Neural cell (in vitro differentiated cells): ENCODE data around the gene NSUN6.

Experiments
- EZH2 ChIP-seq: fragments of 200-600, 300-800 bp; shearing (Covaris generic), sonication (generic); IDR thresholded peaks from 2 replicates; pipeline ENCODE4 v1.6.1; 2014; ENCODE audit warnings: antibody characterized with exemption, low read length, borderline replicate concordance, mild to moderate bottlenecking; ENCODE audit not compliant: insufficient read depth, poor library complexity, severe bottlenecking
- POLR2AphosphoS5 ChIP-seq: IDR thresholded peaks from 2 replicates; pipeline ENCODE4 v1.6.1; 2012
- TAF1 ChIP-seq: IDR thresholded peaks from 2 replicates; pipeline ENCODE4 v1.6.1; 2012; ENCODE audit warnings: low read depth
- TF ChIP-seq, protein P1 (sequence below): fragments of 450-650 bp; IDR thresholded peaks from 2 replicates; pipeline ENCODE4 v1.5.1; 2014; ENCODE audit warnings: antibody characterized with exemption, mild to moderate bottlenecking, moderate library complexity; ENCODE audit not compliant: poor library complexity, severe bottlenecking
- TF ChIP-seq, protein P2 (sequence below): IDR thresholded peaks from 2 replicates; pipeline ENCODE4 v1.6.1; 2012; ENCODE audit warnings: borderline replicate concordance

DNA sequence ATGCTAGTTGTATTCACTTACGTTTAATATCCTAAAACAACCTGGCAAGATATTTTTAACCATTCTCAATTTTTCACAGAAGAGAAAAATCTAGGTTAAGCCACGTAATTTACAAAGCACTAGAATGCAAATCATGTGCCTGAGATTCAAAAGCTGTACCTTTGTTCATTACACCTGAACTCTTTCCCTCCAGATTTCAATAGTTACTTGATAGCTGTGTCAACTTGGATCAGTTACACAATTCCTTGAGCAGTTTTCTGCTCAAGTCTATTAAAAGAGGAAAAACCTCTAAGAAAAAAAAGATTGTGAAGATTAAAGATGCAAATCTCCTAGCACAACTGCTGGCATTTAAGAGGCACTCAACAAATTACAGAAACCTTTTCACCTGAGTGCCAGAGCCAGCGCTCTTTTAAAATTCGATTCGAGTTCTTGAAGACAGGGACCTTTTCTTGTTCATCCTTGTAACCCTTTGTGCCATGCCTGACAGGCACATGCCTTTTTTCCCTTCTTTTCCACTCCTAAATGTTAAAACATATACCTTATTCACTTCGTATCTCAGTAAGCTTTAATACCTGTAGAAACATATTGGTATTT, 886 bp downstream of the NSUN6 start:
- TF ChIP-seq, protein P1, sequence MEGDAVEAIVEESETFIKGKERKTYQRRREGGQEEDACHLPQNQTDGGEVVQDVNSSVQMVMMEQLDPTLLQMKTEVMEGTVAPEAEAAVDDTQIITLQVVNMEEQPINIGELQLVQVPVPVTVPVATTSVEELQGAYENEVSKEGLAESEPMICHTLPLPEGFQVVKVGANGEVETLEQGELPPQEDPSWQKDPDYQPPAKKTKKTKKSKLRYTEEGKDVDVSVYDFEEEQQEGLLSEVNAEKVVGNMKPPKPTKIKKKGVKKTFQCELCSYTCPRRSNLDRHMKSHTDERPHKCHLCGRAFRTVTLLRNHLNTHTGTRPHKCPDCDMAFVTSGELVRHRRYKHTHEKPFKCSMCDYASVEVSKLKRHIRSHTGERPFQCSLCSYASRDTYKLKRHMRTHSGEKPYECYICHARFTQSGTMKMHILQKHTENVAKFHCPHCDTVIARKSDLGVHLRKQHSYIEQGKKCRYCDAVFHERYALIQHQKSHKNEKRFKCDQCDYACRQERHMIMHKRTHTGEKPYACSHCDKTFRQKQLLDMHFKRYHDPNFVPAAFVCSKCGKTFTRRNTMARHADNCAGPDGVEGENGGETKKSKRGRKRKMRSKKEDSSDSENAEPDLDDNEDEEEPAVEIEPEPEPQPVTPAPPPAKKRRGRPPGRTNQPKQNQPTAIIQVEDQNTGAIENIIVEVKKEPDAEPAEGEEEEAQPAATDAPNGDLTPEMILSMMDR = no peak
- no peak for TF ChIP-seq TAF1
- no peak for TF ChIP-seq EZH2
- no peak for TF ChIP-seq POLR2AphosphoS5
- TF ChIP-seq, protein P2, sequence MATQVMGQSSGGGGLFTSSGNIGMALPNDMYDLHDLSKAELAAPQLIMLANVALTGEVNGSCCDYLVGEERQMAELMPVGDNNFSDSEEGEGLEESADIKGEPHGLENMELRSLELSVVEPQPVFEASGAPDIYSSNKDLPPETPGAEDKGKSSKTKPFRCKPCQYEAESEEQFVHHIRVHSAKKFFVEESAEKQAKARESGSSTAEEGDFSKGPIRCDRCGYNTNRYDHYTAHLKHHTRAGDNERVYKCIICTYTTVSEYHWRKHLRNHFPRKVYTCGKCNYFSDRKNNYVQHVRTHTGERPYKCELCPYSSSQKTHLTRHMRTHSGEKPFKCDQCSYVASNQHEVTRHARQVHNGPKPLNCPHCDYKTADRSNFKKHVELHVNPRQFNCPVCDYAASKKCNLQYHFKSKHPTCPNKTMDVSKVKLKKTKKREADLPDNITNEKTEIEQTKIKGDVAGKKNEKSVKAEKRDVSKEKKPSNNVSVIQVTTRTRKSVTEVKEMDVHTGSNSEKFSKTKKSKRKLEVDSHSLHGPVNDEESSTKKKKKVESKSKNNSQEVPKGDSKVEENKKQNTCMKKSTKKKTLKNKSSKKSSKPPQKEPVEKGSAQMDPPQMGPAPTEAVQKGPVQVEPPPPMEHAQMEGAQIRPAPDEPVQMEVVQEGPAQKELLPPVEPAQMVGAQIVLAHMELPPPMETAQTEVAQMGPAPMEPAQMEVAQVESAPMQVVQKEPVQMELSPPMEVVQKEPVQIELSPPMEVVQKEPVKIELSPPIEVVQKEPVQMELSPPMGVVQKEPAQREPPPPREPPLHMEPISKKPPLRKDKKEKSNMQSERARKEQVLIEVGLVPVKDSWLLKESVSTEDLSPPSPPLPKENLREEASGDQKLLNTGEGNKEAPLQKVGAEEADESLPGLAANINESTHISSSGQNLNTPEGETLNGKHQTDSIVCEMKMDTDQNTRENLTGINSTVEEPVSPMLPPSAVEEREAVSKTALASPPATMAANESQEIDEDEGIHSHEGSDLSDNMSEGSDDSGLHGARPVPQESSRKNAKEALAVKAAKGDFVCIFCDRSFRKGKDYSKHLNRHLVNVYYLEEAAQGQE = no peak
